WTC11 (cell line): ENCODE measurements around the gene SRRM3. TPM values are rescaled to one million over a fixed set of nuclear protein-coding genes. Genes with fewer than 3 reads are reported as not detected.
A peak's percentile ranks its signal among the peaks of the same experiment; 100 is the strongest.

Experiments
- ATF1 ChIP-seq: sonication (generic); formaldehyde crosslinking; IDR thresholded peaks from 2 replicates; pipeline ENCODE4 v1.8.1; 2023; ENCODE audit warnings: mild to moderate bottlenecking, moderate library complexity, missing genetic modification reagents
- CREM ChIP-seq: sonication (generic); formaldehyde crosslinking; IDR thresholded peaks from 2 replicates; pipeline ENCODE4 v1.8.1; 2022; ENCODE audit warnings: mild to moderate bottlenecking, missing genetic modification reagents, moderate library complexity
- EMX1 ChIP-seq: fragments of 250-450 bp; sonication (Bioruptor Pico); IDR thresholded peaks from 2 replicates; pipeline ENCODE4 v1.8.0; 2021; ENCODE audit warnings: mild to moderate bottlenecking
- FOXJ3 ChIP-seq: sonication (generic); formaldehyde crosslinking; IDR thresholded peaks from 2 replicates; pipeline ENCODE4 v1.9.0; 2021; ENCODE audit warnings: missing genetic modification reagents, mild to moderate bottlenecking, borderline replicate concordance
- FOXK1 ChIP-seq: sonication (generic); formaldehyde crosslinking; IDR thresholded peaks from 2 replicates; pipeline ENCODE4 v1.8.0; 2022; ENCODE audit warnings: mild to moderate bottlenecking, moderate library complexity, missing genetic modification reagents
- FOXP1 ChIP-seq: sonication (generic); formaldehyde crosslinking; IDR thresholded peaks from 2 replicates; pipeline ENCODE4 v1.8.0; 2022; ENCODE audit warnings: missing genetic modification reagents, mild to moderate bottlenecking, moderate library complexity, borderline replicate concordance
- GABPB1 ChIP-seq: sonication (generic); formaldehyde crosslinking; IDR thresholded peaks from 2 replicates; pipeline ENCODE4 v1.8.1; 2023; ENCODE audit warnings: mild to moderate bottlenecking, missing genetic modification reagents
- GRHL2 ChIP-seq: fragments of 250-450 bp; sonication (Bioruptor Pico); IDR thresholded peaks from 2 replicates; pipeline ENCODE4 v1.8.0; 2022; ENCODE audit warnings: mild to moderate bottlenecking, moderate library complexity; ENCODE audit not compliant: insufficient replicate concordance, severe bottlenecking
- JAZF1 ChIP-seq: fragments of 250-450 bp; sonication (Bioruptor Pico); IDR thresholded peaks from 2 replicates; pipeline ENCODE4 v1.9.0; 2021; ENCODE audit warnings: moderate library complexity, mild to moderate bottlenecking, inconsistent platforms
- MYBL2 ChIP-seq: sonication (generic); formaldehyde crosslinking; IDR thresholded peaks from 2 replicates; pipeline ENCODE4 v1.8.1; 2023; ENCODE audit warnings: mild to moderate bottlenecking, moderate library complexity, missing genetic modification reagents
- NFATC4 ChIP-seq: fragments of 250-450 bp; sonication (Bioruptor Pico); IDR thresholded peaks from 2 replicates; pipeline ENCODE4 v1.9.0; 2021; ENCODE audit warnings: mild to moderate bottlenecking
- NR3C1 ChIP-seq: sonication (generic); formaldehyde crosslinking; conservative IDR thresholded peaks from 2 replicates; pipeline ENCODE4 v1.8.1; 2023; ENCODE audit warnings: low read depth, mild to moderate bottlenecking, missing genetic modification reagents
- RELA ChIP-seq: sonication (generic); formaldehyde crosslinking; IDR thresholded peaks from 2 replicates; pipeline ENCODE4 v1.8.1; 2022; ENCODE audit warnings: missing genetic modification reagents, mild to moderate bottlenecking, borderline replicate concordance
- RORB ChIP-seq: fragments of 250-450 bp; sonication (Bioruptor Pico); IDR thresholded peaks from 2 replicates; pipeline ENCODE4 v1.9.0; 2021; ENCODE audit warnings: mild to moderate bottlenecking
- SMAD3 ChIP-seq: sonication (generic); formaldehyde crosslinking; IDR thresholded peaks from 2 replicates; pipeline ENCODE4 v1.8.0; 2022; ENCODE audit warnings: missing genetic modification reagents, mild to moderate bottlenecking, borderline replicate concordance
- SMAD4 ChIP-seq: sonication (generic); formaldehyde crosslinking; IDR thresholded peaks from 2 replicates; pipeline ENCODE4 v1.8.0; 2022; ENCODE audit warnings: mild to moderate bottlenecking, missing genetic modification reagents
- TEAD4 ChIP-seq: sonication (generic); formaldehyde crosslinking; IDR thresholded peaks from 2 replicates; pipeline ENCODE4 v1.8.0; 2022; ENCODE audit warnings: mild to moderate bottlenecking, missing genetic modification reagents
- TP53 ChIP-seq: sonication (generic); formaldehyde crosslinking; IDR thresholded peaks from 2 replicates; pipeline ENCODE4 v1.8.1; 2023; ENCODE audit warnings: mild to moderate bottlenecking, missing genetic modification reagents
- ZNF416 ChIP-seq: fragments of 250-450 bp; sonication (Bioruptor Pico); IDR thresholded peaks from 2 replicates; pipeline ENCODE4 v1.9.0; 2021; ENCODE audit warnings: mild to moderate bottlenecking, inconsistent platforms
- total RNA-seq: library from RNA; stranded (reverse); gene quantifications from 3 replicates; pipeline ENCODE4 v1.2.3, GENCODE V29; 2021
- TF ChIP-seq, protein P1 (sequence below): fragments of 250-450 bp; sonication (Bioruptor Pico); IDR thresholded peaks from 2 replicates; pipeline ENCODE4 v2.1.2; 2022; ENCODE audit warnings: mild to moderate bottlenecking, moderate library complexity
- TF ChIP-seq, protein P2 (sequence below): sonication (generic); formaldehyde crosslinking; IDR thresholded peaks from 2 replicates; pipeline ENCODE4 v1.8.0; 2022; ENCODE audit warnings: missing genetic modification reagents
- TF ChIP-seq, protein P3 (sequence below): sonication (generic); formaldehyde crosslinking; IDR thresholded peaks from 2 replicates; pipeline ENCODE4 v1.8.1; 2022; ENCODE audit warnings: mild to moderate bottlenecking, moderate library complexity, missing genetic modification reagents
- TF ChIP-seq, protein P4 (sequence below): sonication (generic); formaldehyde crosslinking; IDR thresholded peaks from 2 replicates; pipeline ENCODE4 v1.8.0; 2022; ENCODE audit warnings: mild to moderate bottlenecking, missing genetic modification reagents
- TF ChIP-seq, protein P5 (sequence below): sonication (generic); formaldehyde crosslinking; IDR thresholded peaks from 2 replicates; pipeline ENCODE4 v1.8.1; 2022; ENCODE audit warnings: low read depth, missing genetic modification reagents, borderline replicate concordance
- TF ChIP-seq, protein P6 (sequence below): sonication (generic); formaldehyde crosslinking; IDR thresholded peaks from 2 replicates; pipeline ENCODE4 v1.8.0; 2023; ENCODE audit warnings: mild to moderate bottlenecking, missing genetic modification reagents

The SRRM3 gene
- total RNA-seq, 1 experiment from 2014 or later = 17.7 TPM

DNA sequence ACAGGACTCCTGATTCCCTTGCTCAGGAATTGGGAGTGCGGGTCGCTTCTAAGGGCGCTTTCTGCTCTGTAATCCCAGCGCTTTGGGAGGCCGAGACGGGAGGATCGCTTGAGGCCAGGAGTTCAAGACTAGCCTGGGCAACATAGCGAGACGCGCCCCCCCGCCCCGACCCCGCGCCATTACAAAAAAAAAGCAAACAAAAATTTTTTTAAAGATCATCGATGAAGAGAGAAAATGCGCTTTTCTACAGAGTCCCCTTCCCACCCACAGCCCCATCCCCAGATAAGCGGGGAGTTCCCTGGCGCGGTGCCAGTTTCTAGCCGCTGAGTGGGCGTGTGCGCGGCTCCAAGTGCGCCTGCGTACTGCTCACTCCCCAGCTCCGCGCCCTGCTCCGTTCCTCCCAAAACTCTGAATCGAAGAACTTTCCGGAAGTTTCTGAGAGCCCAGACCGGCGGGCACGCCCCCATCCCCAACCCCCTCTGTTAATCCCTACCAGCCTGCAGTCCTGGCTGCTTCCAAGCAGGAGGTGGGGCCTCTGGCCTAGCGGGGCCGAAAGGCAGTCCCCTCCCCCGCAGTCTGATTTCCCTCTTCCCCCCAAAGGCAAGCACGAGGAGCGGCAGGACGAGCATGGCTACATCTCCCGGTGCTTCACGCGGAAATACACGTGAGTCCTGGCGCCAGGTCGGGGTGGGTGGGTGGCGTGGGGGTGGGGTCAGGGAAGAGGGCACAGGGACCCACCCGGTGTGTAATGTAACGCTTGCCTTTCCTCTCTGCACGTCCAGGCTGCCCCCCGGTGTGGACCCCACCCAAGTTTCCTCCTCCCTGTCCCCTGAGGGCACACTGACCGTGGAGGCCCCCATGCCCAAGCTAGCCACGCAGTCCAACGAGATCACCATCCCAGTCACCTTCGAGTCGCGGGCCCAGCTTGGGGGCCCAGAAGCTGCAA lies 101.8 kb downstream of the SRRM3 start (continued):
- TF ChIP-seq, protein P1, sequence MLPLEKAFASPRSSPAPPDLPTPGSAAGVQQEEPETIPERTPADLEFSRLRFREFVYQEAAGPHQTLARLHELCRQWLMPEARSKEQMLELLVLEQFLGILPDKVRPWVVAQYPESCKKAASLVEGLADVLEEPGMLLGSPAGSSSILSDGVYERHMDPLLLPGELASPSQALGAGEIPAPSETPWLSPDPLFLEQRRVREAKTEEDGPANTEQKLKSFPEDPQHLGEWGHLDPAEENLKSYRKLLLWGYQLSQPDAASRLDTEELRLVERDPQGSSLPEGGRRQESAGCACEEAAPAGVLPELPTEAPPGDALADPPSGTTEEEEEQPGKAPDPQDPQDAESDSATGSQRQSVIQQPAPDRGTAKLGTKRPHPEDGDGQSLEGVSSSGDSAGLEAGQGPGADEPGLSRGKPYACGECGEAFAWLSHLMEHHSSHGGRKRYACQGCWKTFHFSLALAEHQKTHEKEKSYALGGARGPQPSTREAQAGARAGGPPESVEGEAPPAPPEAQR (CRISPR knock-in tag) = no peak
- TF ChIP-seq, protein P2, sequence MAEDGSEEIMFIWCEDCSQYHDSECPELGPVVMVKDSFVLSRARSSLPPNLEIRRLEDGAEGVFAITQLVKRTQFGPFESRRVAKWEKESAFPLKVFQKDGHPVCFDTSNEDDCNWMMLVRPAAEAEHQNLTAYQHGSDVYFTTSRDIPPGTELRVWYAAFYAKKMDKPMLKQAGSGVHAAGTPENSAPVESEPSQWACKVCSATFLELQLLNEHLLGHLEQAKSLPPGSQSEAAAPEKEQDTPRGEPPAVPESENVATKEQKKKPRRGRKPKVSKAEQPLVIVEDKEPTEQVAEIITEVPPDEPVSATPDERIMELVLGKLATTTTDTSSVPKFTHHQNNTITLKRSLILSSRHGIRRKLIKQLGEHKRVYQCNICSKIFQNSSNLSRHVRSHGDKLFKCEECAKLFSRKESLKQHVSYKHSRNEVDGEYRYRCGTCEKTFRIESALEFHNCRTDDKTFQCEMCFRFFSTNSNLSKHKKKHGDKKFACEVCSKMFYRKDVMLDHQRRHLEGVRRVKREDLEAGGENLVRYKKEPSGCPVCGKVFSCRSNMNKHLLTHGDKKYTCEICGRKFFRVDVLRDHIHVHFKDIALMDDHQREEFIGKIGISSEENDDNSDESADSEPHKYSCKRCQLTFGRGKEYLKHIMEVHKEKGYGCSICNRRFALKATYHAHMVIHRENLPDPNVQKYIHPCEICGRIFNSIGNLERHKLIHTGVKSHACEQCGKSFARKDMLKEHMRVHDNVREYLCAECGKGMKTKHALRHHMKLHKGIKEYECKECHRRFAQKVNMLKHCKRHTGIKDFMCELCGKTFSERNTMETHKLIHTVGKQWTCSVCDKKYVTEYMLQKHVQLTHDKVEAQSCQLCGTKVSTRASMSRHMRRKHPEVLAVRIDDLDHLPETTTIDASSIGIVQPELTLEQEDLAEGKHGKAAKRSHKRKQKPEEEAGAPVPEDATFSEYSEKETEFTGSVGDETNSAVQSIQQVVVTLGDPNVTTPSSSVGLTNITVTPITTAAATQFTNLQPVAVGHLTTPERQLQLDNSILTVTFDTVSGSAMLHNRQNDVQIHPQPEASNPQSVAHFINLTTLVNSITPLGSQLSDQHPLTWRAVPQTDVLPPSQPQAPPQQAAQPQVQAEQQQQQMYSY (CRISPR knock-in tag) = peak; percentile 87
- TF ChIP-seq, protein P3, sequence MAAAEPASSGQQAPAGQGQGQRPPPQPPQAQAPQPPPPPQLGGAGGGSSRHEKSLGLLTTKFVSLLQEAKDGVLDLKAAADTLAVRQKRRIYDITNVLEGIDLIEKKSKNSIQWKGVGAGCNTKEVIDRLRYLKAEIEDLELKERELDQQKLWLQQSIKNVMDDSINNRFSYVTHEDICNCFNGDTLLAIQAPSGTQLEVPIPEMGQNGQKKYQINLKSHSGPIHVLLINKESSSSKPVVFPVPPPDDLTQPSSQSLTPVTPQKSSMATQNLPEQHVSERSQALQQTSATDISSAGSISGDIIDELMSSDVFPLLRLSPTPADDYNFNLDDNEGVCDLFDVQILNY = peak; percentile 56; the same call in 1 of the 2 replicates
- TF ChIP-seq ZNF416 (CRISPR knock-in tag) (no peak), NFATC4 (no peak), CREM (CRISPR knock-in tag) (no peak; the same call in 1 of the 2 replicates), TEAD4 (no peak), RELA (no peak), MYBL2 (CRISPR knock-in tag) (peak; percentile 73), FOXJ3 (CRISPR knock-in tag) (no peak), RORB (CRISPR knock-in tag) (no peak), JAZF1 (no peak), NR3C1 (CRISPR knock-in tag) (no peak), SMAD4 (no peak), FOXP1 (no peak; the same call in 1 of the 2 replicates), TP53 (CRISPR knock-in tag) (no peak), SMAD3 (peak; percentile 71; the same call in 1 of the 2 replicates), ATF1 (CRISPR knock-in tag) (no peak), FOXK1 (CRISPR knock-in tag) (peak; percentile 68), GABPB1 (peak; percentile 27), GRHL2 (CRISPR knock-in tag) (no peak), EMX1 (no peak)
- TF ChIP-seq, protein P4, sequence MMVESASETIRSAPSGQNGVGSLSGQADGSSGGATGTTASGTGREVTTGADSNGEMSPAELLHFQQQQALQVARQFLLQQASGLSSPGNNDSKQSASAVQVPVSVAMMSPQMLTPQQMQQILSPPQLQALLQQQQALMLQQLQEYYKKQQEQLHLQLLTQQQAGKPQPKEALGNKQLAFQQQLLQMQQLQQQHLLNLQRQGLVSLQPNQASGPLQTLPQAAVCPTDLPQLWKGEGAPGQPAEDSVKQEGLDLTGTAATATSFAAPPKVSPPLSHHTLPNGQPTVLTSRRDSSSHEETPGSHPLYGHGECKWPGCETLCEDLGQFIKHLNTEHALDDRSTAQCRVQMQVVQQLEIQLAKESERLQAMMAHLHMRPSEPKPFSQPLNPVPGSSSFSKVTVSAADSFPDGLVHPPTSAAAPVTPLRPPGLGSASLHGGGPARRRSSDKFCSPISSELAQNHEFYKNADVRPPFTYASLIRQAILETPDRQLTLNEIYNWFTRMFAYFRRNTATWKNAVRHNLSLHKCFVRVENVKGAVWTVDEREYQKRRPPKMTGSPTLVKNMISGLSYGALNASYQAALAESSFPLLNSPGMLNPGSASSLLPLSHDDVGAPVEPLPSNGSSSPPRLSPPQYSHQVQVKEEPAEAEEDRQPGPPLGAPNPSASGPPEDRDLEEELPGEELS (CRISPR knock-in tag) = peak; percentile 76
- TF ChIP-seq, protein P5, sequence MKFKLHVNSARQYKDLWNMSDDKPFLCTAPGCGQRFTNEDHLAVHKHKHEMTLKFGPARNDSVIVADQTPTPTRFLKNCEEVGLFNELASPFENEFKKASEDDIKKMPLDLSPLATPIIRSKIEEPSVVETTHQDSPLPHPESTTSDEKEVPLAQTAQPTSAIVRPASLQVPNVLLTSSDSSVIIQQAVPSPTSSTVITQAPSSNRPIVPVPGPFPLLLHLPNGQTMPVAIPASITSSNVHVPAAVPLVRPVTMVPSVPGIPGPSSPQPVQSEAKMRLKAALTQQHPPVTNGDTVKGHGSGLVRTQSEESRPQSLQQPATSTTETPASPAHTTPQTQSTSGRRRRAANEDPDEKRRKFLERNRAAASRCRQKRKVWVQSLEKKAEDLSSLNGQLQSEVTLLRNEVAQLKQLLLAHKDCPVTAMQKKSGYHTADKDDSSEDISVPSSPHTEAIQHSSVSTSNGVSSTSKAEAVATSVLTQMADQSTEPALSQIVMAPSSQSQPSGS (CRISPR knock-in tag) = 0 out of 2 replicates have a peak, but pooled peaks have one; percentile 57
- TF ChIP-seq, protein P6, sequence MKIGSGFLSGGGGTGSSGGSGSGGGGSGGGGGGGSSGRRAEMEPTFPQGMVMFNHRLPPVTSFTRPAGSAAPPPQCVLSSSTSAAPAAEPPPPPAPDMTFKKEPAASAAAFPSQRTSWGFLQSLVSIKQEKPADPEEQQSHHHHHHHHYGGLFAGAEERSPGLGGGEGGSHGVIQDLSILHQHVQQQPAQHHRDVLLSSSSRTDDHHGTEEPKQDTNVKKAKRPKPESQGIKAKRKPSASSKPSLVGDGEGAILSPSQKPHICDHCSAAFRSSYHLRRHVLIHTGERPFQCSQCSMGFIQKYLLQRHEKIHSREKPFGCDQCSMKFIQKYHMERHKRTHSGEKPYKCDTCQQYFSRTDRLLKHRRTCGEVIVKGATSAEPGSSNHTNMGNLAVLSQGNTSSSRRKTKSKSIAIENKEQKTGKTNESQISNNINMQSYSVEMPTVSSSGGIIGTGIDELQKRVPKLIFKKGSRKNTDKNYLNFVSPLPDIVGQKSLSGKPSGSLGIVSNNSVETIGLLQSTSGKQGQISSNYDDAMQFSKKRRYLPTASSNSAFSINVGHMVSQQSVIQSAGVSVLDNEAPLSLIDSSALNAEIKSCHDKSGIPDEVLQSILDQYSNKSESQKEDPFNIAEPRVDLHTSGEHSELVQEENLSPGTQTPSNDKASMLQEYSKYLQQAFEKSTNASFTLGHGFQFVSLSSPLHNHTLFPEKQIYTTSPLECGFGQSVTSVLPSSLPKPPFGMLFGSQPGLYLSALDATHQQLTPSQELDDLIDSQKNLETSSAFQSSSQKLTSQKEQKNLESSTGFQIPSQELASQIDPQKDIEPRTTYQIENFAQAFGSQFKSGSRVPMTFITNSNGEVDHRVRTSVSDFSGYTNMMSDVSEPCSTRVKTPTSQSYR (CRISPR knock-in tag) = peak; percentile 80
